Smooth muscle cell of the brain vasculature (primary cell): ENCODE measurements around the gene LRRC1.

Experiments used
- DNase-seq: peaks from one replicate; pipeline ENCODE4 v3.0.0-alpha.2; 2012; ENCODE audit warnings: low read depth, low spot score

Gene LRRC1

GRCh38 chr6:53924277-53924676 lies 129.5 kb downstream of the LRRC1 start:
- DNase-seq: no peak

GRCh38 chr6:53924821-53925422 lies 130.1 kb downstream of the LRRC1 start:
- no peak for DNase-seq

GRCh38 chr6:53925891-53926290 lies 131.1 kb downstream of the LRRC1 start:
- DNase-seq: no peak

- DNase-seq: no peak
These were observed 131.7 kb downstream of the LRRC1 start for GRCh38 chr6:53926505-53926904.

- no peak for DNase-seq
These were observed 133.8 kb downstream of the LRRC1 start for GRCh38 chr6:53928641-53929040.

GRCh38 chr6:53929041-53929820 lies 134.4 kb downstream of the LRRC1 start:
- no peak for DNase-seq

- no peak for DNase-seq
These were observed 135.0 kb downstream of the LRRC1 start for GRCh38 chr6:53929821-53930120.

- DNase-seq: no peak
These were observed 135.5 kb downstream of the LRRC1 start for GRCh38 chr6:53930330-53930729.

GRCh38 chr6:53931086-53931485 lies 136.3 kb downstream of the LRRC1 start:
- DNase-seq: no peak

- no peak for DNase-seq
These were observed 137.7 kb downstream of the LRRC1 start for GRCh38 chr6:53932516-53932915.

GRCh38 chr6:53934023-53934422 lies 139.2 kb downstream of the LRRC1 start:
- DNase-seq: no peak

- DNase-seq: no peak
These were observed 142.7 kb downstream of the LRRC1 start for GRCh38 chr6:53937461-53937860.

- DNase-seq: no peak
These were observed 144.0 kb downstream of the LRRC1 start for GRCh38 chr6:53938810-53939209.

GRCh38 chr6:53939830-53940229 lies 145.0 kb downstream of the LRRC1 start:
- DNase-seq: no peak

- no peak for DNase-seq
These were observed 148.6 kb downstream of the LRRC1 start for GRCh38 chr6:53943395-53943794.

GRCh38 chr6:53944091-53944490 lies 149.3 kb downstream of the LRRC1 start:
- no peak for DNase-seq

GRCh38 chr6:53944543-53944942 lies 149.7 kb downstream of the LRRC1 start:
- DNase-seq: no peak

- DNase-seq: no peak
These were observed 151.1 kb downstream of the LRRC1 start for GRCh38 chr6:53945765-53946407.

GRCh38 chr6:53947780-53948179 lies 153.0 kb downstream of the LRRC1 start:
- DNase-seq: no peak

GRCh38 chr6:53951383-53951782 lies 156.6 kb downstream of the LRRC1 start:
- no peak for DNase-seq

- DNase-seq: no peak
These were observed 161.4 kb downstream of the LRRC1 start for GRCh38 chr6:53956068-53956711.

- no peak for DNase-seq
These were observed 162.0 kb downstream of the LRRC1 start for GRCh38 chr6:53956804-53957203.

- no peak for DNase-seq
These were observed 164.9 kb downstream of the LRRC1 start for GRCh38 chr6:53959717-53960116.
